PFSK-1 (cell line): Measurements from ENCODE around the gene RAG1.

Source experiments
- FOXP2 ChIP-seq: optimal IDR thresholded peaks from 2 replicates; pipeline ENCODE3; 2011; ENCODE audit warnings: borderline replicate concordance, control low read depth, inconsistent platforms; ENCODE audit not compliant: insufficient read depth; ENCODE audit errors: extremely low read length, extremely low read depth
- POLR2AphosphoS5 ChIP-seq: IDR thresholded peaks from 2 replicates; pipeline ENCODE4 v1.6.1; 2012; ENCODE audit warnings: low read depth, mild to moderate bottlenecking, control low read depth, low read length, moderate library complexity
- REST ChIP-seq, 2 experiments: IDR thresholded peaks; 2 replicates each; pipeline versions ENCODE4 v1.6.1 to v1.8.0; 2011 to 2012; ENCODE audit warnings: low read depth in 2 of 2, low read length in 2 of 2, control low read depth in 1 of 2, inconsistent platforms in 1 of 2, mild to moderate bottlenecking in 1 of 2, moderate library complexity in 1 of 2; ENCODE audit not compliant: insufficient read depth in 1 of 2
- SIN3A ChIP-seq: IDR thresholded peaks from 2 replicates; pipeline ENCODE4 v1.6.1; 2012; ENCODE audit warnings: mild to moderate bottlenecking, low read length, moderate library complexity, borderline replicate concordance; ENCODE audit not compliant: insufficient read depth
- TAF1 ChIP-seq: IDR thresholded peaks from 2 replicates; pipeline ENCODE4 v1.6.1; 2012; ENCODE audit warnings: low read length, control low read depth, borderline replicate concordance; ENCODE audit not compliant: insufficient read depth

RAG1 gene

GRCh38 chr11:36577859-36578258 is 10.1 kb downstream of the RAG1 start:
- TF ChIP-seq REST (IDR thresholded peaks at IDR 0.05; ENCODE audit: insufficient read depth in 1 of 2, low read depth in 2 of 2, low read length in 2 of 2), result no peak
- no peak for TF ChIP-seq SIN3A
- no peak for TF ChIP-seq TAF1
- no peak for TF ChIP-seq FOXP2
- no peak for TF ChIP-seq POLR2AphosphoS5

- TF ChIP-seq REST (IDR thresholded peaks at IDR 0.05; ENCODE audit: insufficient read depth in 1 of 2, low read depth in 2 of 2, low read length in 2 of 2), result no peak
- no peak for TF ChIP-seq TAF1
- TF ChIP-seq FOXP2, result no peak
Measured at GRCh38 chr11:36578458-36578857, 10.7 kb downstream of the RAG1 start.

- TF ChIP-seq SIN3A (no peak), POLR2AphosphoS5 (no peak), TAF1 (no peak), REST (IDR thresholded peaks at IDR 0.05; ENCODE audit: insufficient read depth in 1 of 2, low read depth in 2 of 2, low read length in 2 of 2) (no peak), FOXP2 (no peak)
Measured at GRCh38 chr11:36581536-36581935, 13.7 kb downstream of the RAG1 start.

GRCh38 chr11:36583667-36584066 is 15.9 kb downstream of the RAG1 start:
- TF ChIP-seq TAF1 (no peak), FOXP2 (no peak), REST (IDR thresholded peaks at IDR 0.05; ENCODE audit: insufficient read depth in 1 of 2, low read depth in 2 of 2, low read length in 2 of 2) (no peak), SIN3A (no peak), POLR2AphosphoS5 (no peak)

- TF ChIP-seq TAF1 (no peak), POLR2AphosphoS5 (no peak), SIN3A (no peak), FOXP2 (no peak), REST (IDR thresholded peaks at IDR 0.05; ENCODE audit: insufficient read depth in 1 of 2, low read depth in 2 of 2, low read length in 2 of 2) (no peak)
Measured at GRCh38 chr11:36586543-36586942, 18.7 kb downstream of the RAG1 start.
